ENCODE data around the gene DCDC2B. TPM values are rescaled to one million over a fixed set of nuclear protein-coding genes. Genes with fewer than 3 reads are reported as not detected.
"Not testable (repeated sequence)": the region's sequence is repeated elsewhere in the genome, so short reads cannot be mapped to it uniquely, and the experiment has no call there.

DCDC2B gene
- not detected in 2 replicates for total RNA-seq (2014; rRNA removed; shearing (Covaris generic))
- polyA plus RNA-seq (2015; cell fraction: cytosol; rRNA removed): not detected in 2 replicates
- not detected in 2 replicates for polyA plus RNA-seq (2015; cell fraction: nucleus; rRNA removed)

GRCh38 chr1:32208891-32209328 is at the start of gene DCDC2B:
DCDC2B (plus strand) TSS chr1:32209089; CDS start chr1:32209094, 5 bp downstream.
- DNase-seq (ENCODE audit: low read depth): peak; percentile 65

GRCh38 chr1:32159189-32159588 is 49.7 kb upstream of the DCDC2B start:
- no peak for DNase-seq (ENCODE audit: low read depth)

GRCh38 chr1:32163405-32163804 is 45.5 kb upstream of the DCDC2B start:
- DNase-seq (ENCODE audit: low read depth): no peak

- not testable (repeated sequence) for DNase-seq (ENCODE audit: low read depth)
Measured at GRCh38 chr1:32165633-32166032, 43.3 kb upstream of the DCDC2B start.

- no peak for DNase-seq (ENCODE audit: low read depth)
Measured at GRCh38 chr1:32170991-32171390, 37.9 kb upstream of the DCDC2B start.

GRCh38 chr1:32172621-32173245 is 36.2 kb upstream of the DCDC2B start:
- DNase-seq (ENCODE audit: low read depth): peak; percentile 79

DNA sequence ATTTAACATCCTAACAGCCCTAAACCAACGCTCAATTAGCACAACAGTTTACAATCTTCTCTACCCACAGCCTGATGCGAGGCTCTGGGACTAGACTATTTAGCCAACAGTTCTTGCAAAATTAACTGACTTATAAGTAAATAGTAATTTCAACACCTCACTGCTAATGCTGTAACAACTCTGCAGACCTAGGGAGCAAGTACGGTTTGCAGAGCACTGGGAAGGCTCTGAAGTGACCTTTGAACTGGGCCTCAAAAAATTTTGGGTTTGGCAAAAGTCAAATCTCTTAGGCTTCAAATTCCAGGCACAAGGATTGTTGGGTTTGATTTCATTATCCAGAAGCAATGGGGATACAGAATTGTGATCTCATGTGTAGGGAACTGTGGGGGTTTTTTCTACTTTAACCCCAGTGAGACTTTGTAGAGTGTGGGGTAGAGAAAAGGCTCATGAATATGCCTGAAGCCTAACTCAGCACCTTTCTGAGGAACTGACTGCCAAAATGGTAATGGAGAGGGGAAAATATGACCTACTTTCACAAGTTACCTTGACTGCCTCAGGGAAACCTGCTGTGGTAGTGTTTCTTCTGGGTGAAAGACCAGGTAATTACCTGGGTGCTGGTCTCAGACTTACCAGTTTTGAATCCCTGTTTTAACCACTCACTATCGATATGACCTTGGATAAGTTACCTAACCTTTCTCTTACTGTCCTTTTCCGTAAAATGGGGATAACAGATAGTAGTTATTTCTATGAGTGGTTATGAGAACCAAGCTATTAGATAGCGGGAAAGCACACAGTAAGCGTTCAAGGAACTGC is 30.3 kb upstream of the DCDC2B start:
- no peak for DNase-seq (ENCODE audit: low read depth)

DNA sequence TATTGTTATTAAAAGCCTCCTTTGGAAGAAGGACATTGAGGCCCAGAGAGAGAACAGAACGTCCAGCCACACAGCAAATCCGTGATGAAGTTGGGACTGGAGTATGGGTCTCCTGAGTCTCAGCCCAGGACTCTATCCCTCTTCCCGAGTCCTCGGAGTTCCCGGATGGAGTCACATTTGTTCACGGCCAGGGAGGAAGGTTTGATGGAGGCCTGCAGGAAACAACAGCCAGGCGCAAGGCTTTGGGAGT is 29.8 kb upstream of the DCDC2B start:
- DNase-seq (ENCODE audit: low read depth): no peak

GRCh38 chr1:32179443-32180185 is 29.3 kb upstream of the DCDC2B start, which contains the start of gene TXLNA:
TXLNA (plus strand) TSS chr1:32179675; CDS start chr1:32180346, 671 bp downstream.
- peak; percentile 90 for DNase-seq (ENCODE audit: low read depth)

DNA sequence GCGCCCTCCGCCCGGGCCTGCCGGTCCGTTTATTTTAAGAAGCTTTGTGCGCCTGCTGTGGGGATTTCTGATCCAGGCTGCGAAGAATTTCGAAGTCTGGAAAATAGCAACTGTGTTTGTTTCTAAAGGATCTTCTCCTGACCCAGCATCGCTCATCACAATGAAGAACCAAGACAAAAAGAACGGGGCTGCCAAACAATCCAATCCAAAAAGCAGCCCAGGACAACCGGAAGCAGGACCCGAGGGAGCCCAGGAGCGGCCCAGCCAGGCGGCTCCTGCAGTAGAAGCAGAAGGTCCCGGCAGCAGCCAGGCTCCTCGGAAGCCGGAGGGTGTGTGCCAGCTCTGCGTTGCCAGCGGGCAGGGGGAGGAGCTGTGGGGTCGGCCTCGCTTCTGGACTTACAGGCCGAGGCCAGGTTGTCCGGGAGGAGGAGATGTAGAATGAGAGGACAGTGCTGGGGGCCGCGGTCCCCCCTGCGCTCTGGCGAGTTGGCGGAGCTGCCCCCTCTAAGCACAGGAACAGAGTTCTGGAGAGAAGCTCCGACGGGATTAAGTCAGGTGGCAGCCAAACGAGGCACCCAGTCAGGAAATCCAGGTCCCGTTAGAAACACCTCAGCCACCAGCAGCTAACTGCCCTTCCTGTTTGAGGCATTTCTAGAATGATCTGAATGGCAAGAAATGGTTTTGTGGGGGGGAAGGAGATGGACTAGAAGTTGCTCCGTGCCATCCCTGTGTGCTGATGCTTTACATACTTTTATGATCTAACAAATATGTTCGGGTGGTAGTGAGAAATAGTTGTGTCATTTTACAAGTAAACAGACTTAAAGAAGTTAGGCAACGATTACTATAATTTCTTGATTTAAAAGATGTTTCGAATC is 28.5 kb upstream of the DCDC2B start:
- peak; percentile 40 for DNase-seq (ENCODE audit: low read depth)

DNA sequence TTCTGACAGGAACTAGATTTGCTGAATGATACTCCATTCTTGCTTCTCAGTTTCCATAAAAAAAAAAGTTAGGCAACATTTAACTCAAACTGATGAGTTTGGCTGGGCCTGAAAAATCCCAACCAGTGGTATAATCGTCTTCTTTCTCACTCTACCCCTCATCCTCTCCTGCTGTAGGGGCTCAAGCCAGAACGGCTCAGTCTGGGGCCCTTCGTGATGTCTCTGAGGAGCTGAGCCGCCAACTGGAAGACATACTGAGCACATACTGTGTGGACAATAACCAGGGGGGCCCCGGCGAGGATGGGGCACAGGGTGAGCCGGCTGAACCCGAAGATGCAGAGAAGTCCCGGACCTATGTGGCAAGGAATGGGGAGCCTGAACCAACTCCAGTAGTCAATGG is 27.8 kb upstream of the DCDC2B start:
- DNase-seq (ENCODE audit: low read depth): no peak

- no peak for DNase-seq (ENCODE audit: low read depth)
Measured at GRCh38 chr1:32181563-32181962, 27.3 kb upstream of the DCDC2B start.

DNA sequence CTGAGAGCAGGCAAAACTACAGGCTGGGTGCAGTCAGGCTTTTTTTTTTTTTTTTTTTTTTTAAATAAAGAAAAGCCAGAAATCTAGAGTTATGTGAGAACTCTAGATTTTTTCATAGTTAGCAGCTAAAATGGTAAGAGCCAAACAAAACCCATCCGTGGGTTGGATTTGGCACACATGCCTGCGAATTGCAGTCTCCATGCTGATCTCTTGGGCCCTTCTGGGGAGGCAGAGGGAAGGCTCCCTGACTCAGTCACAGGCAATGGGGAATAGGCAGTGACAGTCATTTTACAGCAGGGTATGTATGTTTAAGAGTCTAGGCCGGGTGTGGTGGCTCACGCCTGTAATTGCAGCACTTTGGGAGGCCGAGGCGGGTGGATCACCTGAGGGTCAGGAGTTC is 26.8 kb upstream of the DCDC2B start:
- DNase-seq (ENCODE audit: low read depth): no peak

DNA sequence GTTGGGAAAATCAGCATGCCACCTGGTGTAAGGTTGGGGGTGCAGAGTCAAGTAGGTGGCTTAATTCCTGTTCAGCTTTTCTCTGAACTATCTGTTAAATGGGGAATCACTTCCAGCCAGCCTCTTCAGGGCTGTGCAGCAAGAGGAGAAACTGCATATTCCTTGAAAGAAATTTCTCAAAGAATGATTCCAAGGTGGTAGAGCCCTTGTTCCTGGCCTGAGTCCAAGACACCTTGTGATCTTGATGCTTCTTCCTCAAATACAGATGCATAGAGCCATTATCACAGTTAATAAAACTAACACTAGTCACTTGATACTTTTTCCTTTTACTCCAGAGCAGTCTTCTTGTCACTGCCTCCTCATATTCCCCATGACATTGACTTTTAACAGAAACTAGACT is 24.2 kb upstream of the DCDC2B start:
- no peak for DNase-seq (ENCODE audit: low read depth)

GRCh38 chr1:32186077-32186476 is 22.8 kb upstream of the DCDC2B start:
- DNase-seq (ENCODE audit: low read depth): no peak

DNA sequence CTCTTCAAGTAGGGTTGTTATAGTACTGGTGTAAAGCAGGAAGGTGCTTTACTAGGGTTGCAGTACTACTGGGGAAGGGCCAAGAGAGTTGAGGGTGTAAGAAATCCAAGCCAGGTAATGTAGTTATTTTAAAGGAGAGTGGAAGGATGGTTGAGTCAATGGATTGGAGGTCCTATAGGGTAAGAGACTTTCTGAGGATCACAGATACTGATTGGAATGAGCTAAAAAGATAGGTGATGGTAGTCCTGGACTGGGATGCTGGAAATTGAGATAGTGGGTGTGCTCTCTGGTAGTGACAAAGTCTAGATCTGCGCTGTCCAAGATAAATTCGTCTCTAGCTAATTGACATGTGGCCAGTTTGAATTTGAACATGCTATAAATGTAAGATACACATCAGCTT is 22.4 kb upstream of the DCDC2B start:
- DNase-seq (ENCODE audit: low read depth): no peak

DNA sequence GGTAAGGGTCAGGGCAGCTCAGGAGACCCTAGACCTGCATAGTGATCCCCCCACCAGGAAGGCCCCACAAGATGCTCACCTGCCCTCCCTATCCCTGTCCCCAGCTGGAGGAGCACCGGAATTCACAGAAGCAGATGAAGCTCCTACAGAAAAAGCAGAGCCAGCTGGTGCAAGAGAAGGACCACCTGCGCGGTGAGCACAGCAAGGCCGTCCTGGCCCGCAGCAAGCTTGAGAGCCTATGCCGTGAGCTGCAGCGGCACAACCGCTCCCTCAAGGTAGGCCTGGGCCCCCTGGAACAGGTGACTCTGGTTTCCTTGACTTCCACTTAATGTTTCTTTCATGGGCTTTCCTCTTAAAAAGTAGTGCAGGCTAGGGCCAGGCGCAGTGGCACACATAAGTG is 21.0 kb upstream of the DCDC2B start:
- DNase-seq (ENCODE audit: low read depth): no peak

DNA sequence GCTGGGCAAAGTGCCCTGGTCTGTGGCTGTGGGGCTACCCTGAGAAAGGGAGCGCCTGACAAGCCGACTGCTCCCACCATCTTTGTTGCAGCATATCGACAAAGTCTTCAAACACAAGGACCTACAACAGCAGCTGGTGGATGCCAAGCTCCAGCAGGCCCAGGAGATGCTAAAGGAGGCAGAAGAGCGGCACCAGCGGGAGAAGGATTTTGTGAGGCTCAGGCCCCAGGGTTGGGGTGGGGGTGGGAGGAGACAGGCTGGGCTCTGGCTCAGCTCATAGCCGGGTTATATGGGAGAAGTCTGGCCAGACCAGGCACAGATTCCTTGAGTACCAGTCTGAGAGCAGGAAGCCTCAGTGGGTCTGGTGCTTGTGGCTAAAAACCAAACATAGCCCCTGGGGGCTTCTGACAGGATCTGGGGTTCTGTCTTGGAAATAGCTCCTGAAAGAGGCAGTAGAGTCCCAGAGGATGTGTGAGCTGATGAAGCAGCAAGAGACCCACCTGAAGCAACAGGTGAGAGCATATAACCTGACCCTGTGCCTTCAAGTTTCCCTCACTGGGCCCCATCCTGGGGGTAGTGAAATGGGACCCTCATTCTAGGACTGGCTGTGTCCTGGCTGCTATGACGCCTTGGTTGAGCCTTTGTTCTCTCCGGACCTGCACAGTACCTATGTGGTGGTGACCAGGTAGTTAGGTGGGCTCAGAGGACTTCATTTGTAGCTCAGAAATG is 16.5 kb upstream of the DCDC2B start:
- DNase-seq (ENCODE audit: low read depth): no peak

DNA sequence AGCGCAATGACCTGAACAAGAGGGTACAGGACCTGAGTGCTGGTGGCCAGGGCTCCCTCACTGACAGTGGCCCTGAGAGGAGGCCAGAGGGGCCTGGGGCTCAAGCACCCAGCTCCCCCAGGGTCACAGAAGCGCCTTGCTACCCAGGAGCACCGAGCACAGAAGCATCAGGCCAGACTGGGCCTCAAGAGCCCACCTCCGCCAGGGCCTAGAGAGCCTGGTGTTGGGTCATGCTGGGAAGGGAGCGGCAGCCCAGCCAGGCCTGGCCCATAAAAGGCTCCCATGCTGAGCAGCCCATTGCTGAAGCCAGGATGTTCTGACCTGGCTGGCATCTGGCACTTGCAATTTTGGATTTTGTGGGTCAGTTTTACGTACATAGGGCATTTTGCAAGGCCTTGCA is 13.9 kb upstream of the DCDC2B start:
- no peak for DNase-seq (ENCODE audit: low read depth)

DNA sequence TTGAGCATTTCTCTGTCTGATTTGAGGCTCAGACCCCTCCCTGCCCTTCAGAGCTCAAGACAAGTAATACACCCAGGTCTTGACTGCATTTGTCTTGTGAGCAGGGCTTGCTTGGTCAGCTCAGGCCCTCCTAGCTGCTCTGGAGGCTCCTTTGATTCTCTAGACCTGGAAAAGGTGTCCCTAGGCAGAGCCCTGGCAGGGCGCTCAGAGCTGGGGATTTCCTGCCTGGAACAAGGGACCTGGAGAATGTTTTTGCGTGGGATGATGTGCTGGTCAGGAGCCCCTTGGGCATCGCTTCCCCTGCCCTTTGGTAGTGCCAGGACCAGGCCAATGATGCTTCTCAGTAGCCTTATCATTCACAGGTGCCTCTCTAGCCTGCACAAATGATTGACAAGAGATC is 13.4 kb upstream of the DCDC2B start:
- DNase-seq (ENCODE audit: low read depth): no peak

Measured in HT1080 (cell line).